ENCODE measurements around the gene ARID1A.

GRCh38 chr1:26694638-26695355 is 1.0 kb upstream of the ARID1A start:
- TF ChIP-seq STAT6 (CRISPR knock-in tag; IDR thresholded peaks at IDR 0.05) (no peak), THAP12 (CRISPR knock-in tag; IDR thresholded peaks at IDR 0.05) (no peak), NFIC (IDR thresholded peaks at IDR 0.05) (no peak), KLF16 (IDR thresholded peaks at IDR 0.05) (no peak), MLLT1 (IDR thresholded peaks at IDR 0.05) (no peak), ZC3H8 (IDR thresholded peaks at IDR 0.05) (no peak), NR3C1 (CRISPR knock-in tag; IDR thresholded peaks at IDR 0.05) (no peak), POLR2A (conservative IDR thresholded peaks at IDR 0.05) (0 out of 2 replicates have a peak, but pooled peaks have one; percentile 54), TAF1 (IDR thresholded peaks at IDR 0.05; ENCODE audit: control insufficient read depth, extremely low read depth, insufficient read depth, low read length, severe bottlenecking) (no peak), NBN (IDR thresholded peaks at IDR 0.05; ENCODE audit: low read depth) (no peak), FOXM1 (IDR thresholded peaks at IDR 0.05; ENCODE audit: low read depth) (no peak), FOXM1 (CRISPR knock-in tag; IDR thresholded peaks at IDR 0.05; ENCODE audit: low read depth) (no peak)
- TF ChIP-seq, protein P1, sequence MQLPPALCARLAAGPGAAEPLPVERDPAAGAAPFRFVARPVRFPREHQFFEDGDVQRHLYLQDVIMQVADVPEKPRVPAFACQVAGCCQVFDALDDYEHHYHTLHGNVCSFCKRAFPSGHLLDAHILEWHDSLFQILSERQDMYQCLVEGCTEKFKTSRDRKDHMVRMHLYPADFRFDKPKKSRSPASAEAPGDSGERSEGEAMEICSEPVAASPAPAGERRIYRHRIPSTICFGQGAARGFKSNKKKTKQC (CRISPR knock-in tag; IDR thresholded peaks at IDR 0.05) = no peak
- TF ChIP-seq, protein P2, sequence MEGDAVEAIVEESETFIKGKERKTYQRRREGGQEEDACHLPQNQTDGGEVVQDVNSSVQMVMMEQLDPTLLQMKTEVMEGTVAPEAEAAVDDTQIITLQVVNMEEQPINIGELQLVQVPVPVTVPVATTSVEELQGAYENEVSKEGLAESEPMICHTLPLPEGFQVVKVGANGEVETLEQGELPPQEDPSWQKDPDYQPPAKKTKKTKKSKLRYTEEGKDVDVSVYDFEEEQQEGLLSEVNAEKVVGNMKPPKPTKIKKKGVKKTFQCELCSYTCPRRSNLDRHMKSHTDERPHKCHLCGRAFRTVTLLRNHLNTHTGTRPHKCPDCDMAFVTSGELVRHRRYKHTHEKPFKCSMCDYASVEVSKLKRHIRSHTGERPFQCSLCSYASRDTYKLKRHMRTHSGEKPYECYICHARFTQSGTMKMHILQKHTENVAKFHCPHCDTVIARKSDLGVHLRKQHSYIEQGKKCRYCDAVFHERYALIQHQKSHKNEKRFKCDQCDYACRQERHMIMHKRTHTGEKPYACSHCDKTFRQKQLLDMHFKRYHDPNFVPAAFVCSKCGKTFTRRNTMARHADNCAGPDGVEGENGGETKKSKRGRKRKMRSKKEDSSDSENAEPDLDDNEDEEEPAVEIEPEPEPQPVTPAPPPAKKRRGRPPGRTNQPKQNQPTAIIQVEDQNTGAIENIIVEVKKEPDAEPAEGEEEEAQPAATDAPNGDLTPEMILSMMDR (IDR thresholded peaks at IDR 0.05 in 2 of 3, conservative IDR thresholded peaks at IDR 0.05 in 1 of 3; ENCODE audit: insufficient read depth in 2 of 3, low read depth in 1 of 3, low read length in 3 of 3) = no peak

Measured in K562 (cell line).